Ectodermal cell (in vitro differentiated cells): ENCODE data around the gene RYR3.
"Not testable (repeated sequence)": the region's sequence is repeated elsewhere in the genome, so short reads cannot be mapped to it uniquely, and the experiment has no call there.

Experiments used
- H3K27ac ChIP-seq: 2 replicates; pipeline ENCODE4 v1.7.0; 2013; ENCODE audit warnings: mild to moderate bottlenecking, low read depth, low read length; ENCODE audit not compliant: insufficient read depth, poor library complexity, severe bottlenecking
- H3K27me3 ChIP-seq: 2 replicates; pipeline ENCODE4 v1.7.0; 2013; ENCODE audit warnings: mild to moderate bottlenecking, low read length; ENCODE audit not compliant: insufficient read depth, control insufficient read depth, poor library complexity, severe bottlenecking
- H3K36me3 ChIP-seq: one replicate; pipeline ENCODE4 v1.7.0; 2013; ENCODE audit warnings: low read length; ENCODE audit not compliant: control insufficient read depth, insufficient read depth
- H3K4me1 ChIP-seq: one replicate; pipeline ENCODE4 v1.7.0; 2013; ENCODE audit warnings: low read length; ENCODE audit not compliant: control insufficient read depth, insufficient read depth
- H3K4me3 ChIP-seq: 2 replicates; pipeline ENCODE4 v1.7.0; 2013; ENCODE audit warnings: low read depth, low read length, control low read depth; ENCODE audit not compliant: insufficient read depth
- H3K9me3 ChIP-seq: 2 replicates; pipeline ENCODE4 v1.7.0; 2013; ENCODE audit warnings: mild to moderate bottlenecking, low read length, moderate library complexity; ENCODE audit not compliant: control insufficient read depth
- WGBS, 2 experiments: methylation state at CpG; one replicate each; pipeline ENCODE4 v1.1.7; 2013; ENCODE audit warnings: missing lambda C conversion rate in 2 of 2; 5-methylcytosine and 5-hydroxymethylcytosine counted together

Gene RYR3

DNA sequence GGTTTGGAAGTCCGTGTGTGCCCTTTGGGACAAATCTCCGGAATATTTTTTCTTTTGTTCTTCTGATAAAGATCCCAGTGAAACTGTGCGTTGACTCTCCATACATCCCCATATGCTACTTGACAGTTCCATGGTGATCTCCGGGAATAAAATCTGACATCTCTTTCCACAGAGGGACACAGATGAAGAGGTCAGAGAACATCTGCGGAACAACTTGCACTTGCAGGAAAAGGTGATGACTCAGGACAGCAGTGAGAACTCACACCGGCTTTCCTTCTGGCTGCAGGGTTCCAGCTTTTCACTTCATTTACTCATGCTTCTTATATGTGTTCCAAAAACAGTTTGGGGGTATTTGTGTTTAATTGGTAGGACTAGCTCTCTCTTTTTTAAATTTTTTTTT, 500.0 kb downstream of the RYR3 start:
- no peaks in the 10 kb centered on the region for H3K27me3 ChIP-seq
- 80 to 83% methylated on average over 6 of the region's 6 CpGs for WGBS, 2 experiments
- H3K36me3 ChIP-seq, result no peaks in the 10 kb centered on the region
- H3K4me1 ChIP-seq, result no peaks in the 10 kb centered on the region
- no peaks in the 10 kb centered on the region for H3K9me3 ChIP-seq
- no peak overlapping the region for H3K4me3 ChIP-seq
- no peak overlapping the region for H3K27ac ChIP-seq

- no peak overlapping the region for H3K4me3 ChIP-seq
- H3K27ac ChIP-seq, result no peak overlapping the region
- 91 to 93% methylated on average over 3 of the region's 3 CpGs for WGBS, 2 experiments
- H3K9me3 ChIP-seq, result no peaks in the 10 kb centered on the region
- no peaks in the 10 kb centered on the region for H3K4me1 ChIP-seq
- H3K36me3 ChIP-seq, result no peaks in the 10 kb centered on the region
- H3K27me3 ChIP-seq, result no peaks in the 10 kb centered on the region
Measured at GRCh38 chr15:33813891-33814290, 503.1 kb downstream of the RYR3 start.

DNA sequence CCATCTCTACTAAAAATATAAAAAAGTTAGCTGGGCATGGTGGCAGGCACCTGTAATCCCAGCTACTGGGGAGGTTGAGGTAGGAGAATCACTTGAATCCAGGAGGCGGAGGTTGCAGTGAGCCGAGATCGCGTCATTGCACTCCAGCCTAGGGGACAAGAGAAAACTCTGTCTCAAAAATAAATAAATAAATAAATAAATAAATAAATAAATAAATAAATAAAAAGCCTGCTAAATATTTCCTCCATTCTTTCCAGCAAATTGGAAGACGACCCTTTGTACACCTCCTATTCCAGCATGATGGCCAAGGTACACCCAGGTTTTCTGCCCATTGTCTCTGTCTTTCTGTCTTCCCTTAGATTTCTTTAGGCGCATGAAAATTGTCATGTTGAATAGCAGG, 508.7 kb downstream of the RYR3 start:
- H3K4me1 ChIP-seq, H3K36me3 ChIP-seq, H3K27me3 ChIP-seq, H3K4me3 ChIP-seq, H3K27ac ChIP-seq, H3K9me3 ChIP-seq: not testable (repeated sequence)
- WGBS, 2 experiments, result 90 to 91% methylated on average over 3 to 5 of the region's 6 CpGs

- no peaks in the 10 kb centered on the region for H3K36me3 ChIP-seq
- H3K4me3 ChIP-seq, result no peak overlapping the region
- WGBS, 2 experiments, result 93 to 96% methylated on average over 3 of the region's 4 CpGs
Measured at GRCh38 chr15:33822479-33822878, 511.7 kb downstream of the RYR3 start.

GRCh38 chr15:33823119-33823518, 512.4 kb downstream of the RYR3 start:
- H3K4me3 ChIP-seq, result no peak overlapping the region
- H3K9me3 ChIP-seq, result no peaks in the 10 kb centered on the region
- no peak overlapping the region for H3K27ac ChIP-seq
- no peaks in the 10 kb centered on the region for H3K27me3 ChIP-seq
- H3K36me3 ChIP-seq, result no peaks in the 10 kb centered on the region
- 88 to 94% methylated on average over 3 of the region's 3 CpGs for WGBS, 2 experiments
- H3K4me1 ChIP-seq, result no peaks in the 10 kb centered on the region

More at GRCh38 chr15:33822479-33822878, 511.7 kb downstream of the RYR3 start:
- Histone ChIP-seq H3K27me3 (no peaks in the 10 kb centered on the region), H3K27ac (no peak overlapping the region), H3K4me1 (no peaks in the 10 kb centered on the region), H3K9me3 (no peaks in the 10 kb centered on the region)

GRCh38 chr15:33825453-33825852, 514.7 kb downstream of the RYR3 start:
- H3K27me3 ChIP-seq, result no peaks in the 10 kb centered on the region
- H3K4me3 ChIP-seq, result no peak overlapping the region
- no peaks in the 10 kb centered on the region for H3K36me3 ChIP-seq
- no peak overlapping the region for H3K27ac ChIP-seq
- no peaks in the 10 kb centered on the region for H3K4me1 ChIP-seq
- 94% methylated on average over 8 of the region's 8 CpGs for WGBS, 2 experiments
- no peaks in the 10 kb centered on the region for H3K9me3 ChIP-seq

- H3K27ac ChIP-seq, result no peak overlapping the region
- no peaks in the 10 kb centered on the region for H3K9me3 ChIP-seq
- H3K36me3 ChIP-seq, result no peaks in the 10 kb centered on the region
- no peak overlapping the region for H3K4me3 ChIP-seq
- no peaks in the 10 kb centered on the region for H3K4me1 ChIP-seq
- H3K27me3 ChIP-seq, result no peaks in the 10 kb centered on the region
- 95 to 99% methylated on average over 4 of the region's 4 CpGs for WGBS, 2 experiments
Measured at GRCh38 chr15:33826201-33826600, 515.4 kb downstream of the RYR3 start.

GRCh38 chr15:33830351-33830750, 519.6 kb downstream of the RYR3 start:
- no peaks in the 10 kb centered on the region for H3K36me3 ChIP-seq
- no peak overlapping the region for H3K27ac ChIP-seq
- H3K4me3 ChIP-seq, result no peak overlapping the region
- WGBS, 2 experiments, result 80 to 94% methylated on average over 1 to 4 of the region's 4 CpGs
- no peaks in the 10 kb centered on the region for H3K9me3 ChIP-seq
- no peaks in the 10 kb centered on the region for H3K27me3 ChIP-seq
- peaks cover 8% of the 10 kb centered on the region for H3K4me1 ChIP-seq

DNA sequence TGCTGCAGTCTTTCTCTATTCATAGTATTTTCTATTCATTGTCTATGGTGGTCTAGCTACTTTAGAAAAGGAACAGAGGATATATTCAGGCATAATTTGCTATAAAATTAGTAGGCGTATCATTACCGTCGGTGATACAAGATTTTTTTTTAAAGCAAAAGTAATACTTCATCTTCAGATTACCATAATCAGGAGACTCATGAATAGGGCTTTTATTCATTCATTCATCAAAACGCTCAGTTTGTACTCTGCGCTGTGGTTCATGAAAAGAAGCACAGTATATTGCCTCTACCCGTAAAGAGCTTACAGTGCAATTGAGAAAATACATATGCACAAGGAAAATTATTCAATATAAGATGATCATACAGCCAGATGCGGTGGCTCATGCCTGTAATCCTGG, 520.9 kb downstream of the RYR3 start:
- Histone ChIP-seq H3K9me3 (no peaks in the 10 kb centered on the region), H3K27me3 (no peaks in the 10 kb centered on the region)
- WGBS, 2 experiments, result 89 to 92% methylated on average over 7 of the region's 7 CpGs

DNA sequence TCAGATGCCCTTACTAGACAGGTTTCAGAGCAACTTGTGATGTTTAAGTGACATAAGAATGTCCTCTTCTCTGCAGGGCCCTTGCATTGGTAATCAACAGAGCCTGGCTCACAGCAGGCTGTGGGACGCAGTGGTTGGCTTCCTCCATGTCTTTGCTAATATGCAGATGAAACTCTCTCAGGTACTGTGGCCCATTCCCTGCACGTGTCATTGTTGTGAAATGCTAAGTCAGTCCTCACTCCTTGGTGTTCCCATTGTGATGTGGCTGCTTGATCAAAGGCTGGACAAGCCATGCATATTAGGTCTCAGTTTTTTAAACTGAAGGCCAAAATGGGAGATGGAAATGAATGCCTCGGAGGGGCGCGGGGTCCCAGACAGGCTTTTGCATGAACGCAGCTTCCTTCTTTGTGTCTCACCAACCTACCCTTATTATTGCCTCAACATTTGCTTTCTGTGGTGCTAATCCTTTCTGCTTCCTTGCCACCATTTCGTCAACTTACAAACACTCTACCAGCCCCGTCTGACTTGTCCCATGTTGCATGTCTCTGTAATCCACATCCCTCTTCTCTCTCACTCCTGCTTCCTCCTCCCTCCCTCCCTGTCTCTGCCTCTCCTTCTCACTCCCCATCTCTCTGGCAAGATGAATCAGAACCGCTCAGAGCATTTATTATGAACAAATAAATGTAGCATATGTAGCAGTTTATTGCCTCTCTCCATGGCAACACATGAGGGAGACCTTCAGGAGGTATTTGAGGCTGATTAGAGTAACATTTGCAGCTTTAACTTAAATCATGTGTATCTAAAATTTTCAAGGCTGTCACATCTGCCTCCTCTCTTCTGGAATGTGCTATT, 524.4 kb downstream of the RYR3 start:
- H3K36me3 ChIP-seq, result no peaks in the 10 kb centered on the region
- WGBS, 2 experiments, result 9 to 17% methylated on average over 8 to 9 of the region's 9 CpGs
- H3K9me3 ChIP-seq, result no peaks in the 10 kb centered on the region
- no peak overlapping the region for H3K4me3 ChIP-seq
- H3K27ac ChIP-seq, result no peak overlapping the region
- H3K4me1 ChIP-seq, result peaks cover 12% of the 10 kb centered on the region
- H3K27me3 ChIP-seq, result no peaks in the 10 kb centered on the region

More for the DNA sequence above, 520.9 kb downstream of the RYR3 start:
- Histone ChIP-seq H3K4me1 (peaks cover 12% of the 10 kb centered on the region), H3K36me3 (no peaks in the 10 kb centered on the region), H3K4me3 (no peak overlapping the region), H3K27ac (no peak overlapping the region)
